T follicular helper cell (primary cell): ENCODE data around the gene TFAP2A.

Experiments
- DNase-seq: peaks from one replicate; pipeline ENCODE4 v3.0.0-alpha.2; 2020; ENCODE audit warnings: low read depth

The TFAP2A gene

GRCh38 chr6:10425975-10426780 lies 11.3 kb upstream of the TFAP2A start:
- DNase-seq: no peak

- no peak for DNase-seq
Measured at GRCh38 chr6:10425176-10425974, 10.5 kb upstream of the TFAP2A start.

DNA sequence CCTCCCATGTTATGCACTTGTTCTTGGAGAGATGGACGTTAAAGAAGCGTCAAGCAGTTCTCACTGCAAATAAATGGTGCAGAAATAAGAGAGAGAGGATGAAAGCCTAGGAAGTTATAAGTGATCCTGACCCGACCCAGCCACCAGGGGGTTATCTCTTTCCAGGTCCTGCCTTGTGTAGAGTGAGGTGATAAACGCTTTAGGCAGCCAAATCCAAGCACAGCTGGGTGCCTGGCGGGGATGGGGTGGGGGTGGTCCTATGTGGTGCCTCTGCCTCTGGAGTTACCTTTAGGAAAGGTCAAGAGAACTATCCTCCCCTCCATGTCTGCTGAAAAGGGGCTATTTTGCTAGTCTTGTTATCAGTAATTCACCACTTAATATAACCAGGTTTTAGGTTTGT lies 9.2 kb upstream of the TFAP2A start:
- DNase-seq: no peak

- no peak for DNase-seq
Measured at GRCh38 chr6:10422737-10423034, 7.8 kb upstream of the TFAP2A start.

- DNase-seq: no peak
Measured at GRCh38 chr6:10421921-10422736, 7.3 kb upstream of the TFAP2A start.

DNA sequence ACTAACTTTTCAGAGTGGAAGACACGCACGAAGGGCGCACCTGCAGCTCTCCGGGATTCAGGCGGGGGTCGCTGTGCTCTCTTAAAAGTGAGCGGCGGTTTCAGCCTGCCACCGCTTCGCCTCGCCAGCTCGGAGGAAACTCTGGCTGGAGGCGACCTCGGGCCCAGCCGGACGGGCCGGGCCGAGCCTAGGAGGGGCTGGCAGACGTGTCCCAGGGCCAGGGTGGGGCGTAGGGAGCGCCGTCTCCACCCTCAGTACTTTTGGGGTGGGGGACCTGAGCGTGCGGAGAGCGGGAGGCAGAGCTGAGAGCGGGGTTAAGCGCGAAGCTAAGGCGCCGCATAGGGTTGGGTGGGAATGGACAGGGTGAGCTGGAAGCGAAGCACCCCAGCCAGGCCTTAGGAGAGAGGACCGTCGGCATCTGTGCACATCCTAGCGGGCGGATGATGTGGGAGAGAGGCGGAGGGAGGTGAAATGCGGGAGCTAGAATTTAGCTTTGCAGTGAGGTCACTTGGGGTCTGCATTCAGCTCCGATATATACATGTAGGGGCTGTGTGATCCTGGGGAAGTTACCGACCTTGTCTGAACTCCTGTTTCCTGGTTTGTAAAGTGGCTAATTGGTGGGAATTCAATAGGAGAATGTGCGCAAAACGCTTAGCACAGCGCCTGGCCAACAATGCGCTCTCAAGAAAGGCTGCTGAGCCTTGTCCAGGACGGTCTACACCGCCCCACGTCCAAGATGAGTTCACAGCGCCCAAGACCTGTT lies 6.5 kb upstream of the TFAP2A start:
- no peak for DNase-seq

- DNase-seq: no peak
Measured at GRCh38 chr6:10420546-10421157, 5.8 kb upstream of the TFAP2A start.

GRCh38 chr6:10419749-10420545 lies 5.1 kb upstream of the TFAP2A start:
- no peak for DNase-seq

GRCh38 chr6:10418862-10419748 lies 4.2 kb upstream of the TFAP2A start:
- no peak for DNase-seq

GRCh38 chr6:10418361-10418861 lies 3.5 kb upstream of the TFAP2A start:
- DNase-seq: no peak

- DNase-seq: no peak
Measured at GRCh38 chr6:10417681-10418104, 2.8 kb upstream of the TFAP2A start.

GRCh38 chr6:10416863-10417641 lies 2.2 kb upstream of the TFAP2A start:
- DNase-seq: no peak

DNA sequence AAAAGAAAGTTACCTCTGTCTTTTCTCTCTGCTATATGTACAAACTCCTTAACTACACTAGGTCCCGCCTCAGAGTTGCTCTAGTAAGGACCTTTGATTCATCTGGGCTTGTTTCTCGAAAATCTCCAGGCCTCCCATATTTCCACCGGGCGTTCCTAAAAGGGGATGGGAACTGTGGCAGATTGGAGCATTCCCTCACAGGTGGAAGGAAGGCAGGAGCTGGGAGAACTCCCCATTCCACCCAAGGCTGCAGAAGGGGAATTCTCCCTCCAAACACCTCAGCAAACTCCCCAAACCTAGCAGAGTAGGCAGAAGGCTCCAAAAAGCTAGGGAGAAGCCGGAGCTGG lies 1.6 kb upstream of the TFAP2A start:
- DNase-seq: no peak

DNA sequence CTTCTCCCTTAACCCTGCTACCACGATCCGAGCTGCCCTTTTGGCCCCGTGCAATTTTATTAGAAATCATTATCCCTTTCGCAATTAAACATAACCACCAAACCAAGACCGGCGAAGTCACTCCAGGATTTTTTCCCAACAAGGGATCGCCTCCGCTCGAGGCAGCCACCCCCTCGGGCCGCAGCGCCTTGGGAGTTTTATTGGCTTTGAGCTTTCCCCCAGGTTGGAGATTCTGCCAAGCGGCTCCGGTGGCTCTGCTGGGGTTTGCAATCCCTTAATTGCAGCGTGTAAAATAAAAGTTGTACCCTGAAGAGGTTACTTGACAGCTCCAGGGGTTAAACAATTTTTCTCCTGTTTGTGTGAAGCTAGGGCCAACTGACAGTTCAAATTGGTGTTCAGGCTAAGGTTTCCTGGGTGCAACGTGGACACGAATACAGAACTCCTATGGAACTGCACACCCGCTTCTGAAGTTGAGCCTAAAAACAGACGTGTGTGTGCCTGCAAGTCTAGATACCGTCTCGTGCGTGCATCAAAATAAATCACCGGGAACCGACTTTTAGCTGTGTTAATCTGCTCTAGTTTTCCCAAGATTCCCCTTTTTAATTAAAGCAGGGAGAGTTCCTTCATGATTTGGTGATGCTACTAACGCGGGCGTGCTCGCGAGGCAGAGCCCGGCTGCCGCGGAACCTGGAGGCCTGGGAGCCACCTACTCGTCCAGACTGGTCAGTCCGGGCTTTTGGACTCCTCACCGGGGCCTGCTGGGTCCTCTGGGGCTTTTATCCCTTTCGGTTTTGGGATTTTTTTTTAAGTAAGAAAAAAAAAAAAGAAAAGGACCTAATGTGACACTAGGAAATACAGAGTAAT lies 975 bp upstream of the TFAP2A start:
- no peak for DNase-seq

GRCh38 chr6:10413850-10414738 lies 780 bp downstream of the TFAP2A start:
- no peak for DNase-seq

- DNase-seq: no peak
Measured at GRCh38 chr6:10413262-10413849, 1.5 kb downstream of the TFAP2A start.
